OCI-LY3 (cell line): Measurements from ENCODE around the gene EPB41L4A.

Source experiments
- EZH2phosphoT487 ChIP-seq: fragments of 200-600 bp; shearing (Covaris generic); IDR thresholded peaks from 2 replicates; pipeline ENCODE4 v1.6.1; 2018; ENCODE audit warnings: antibody characterized with exemption, mixed run types, low read depth
- TF ChIP-seq, protein P1 (sequence below): fragments of 200-600, 300-600 bp; sonication (generic); IDR thresholded peaks from 2 replicates; pipeline ENCODE4 v1.5.1; 2014; ENCODE audit warnings: antibody characterized with exemption, low read length, low read depth

DNA sequence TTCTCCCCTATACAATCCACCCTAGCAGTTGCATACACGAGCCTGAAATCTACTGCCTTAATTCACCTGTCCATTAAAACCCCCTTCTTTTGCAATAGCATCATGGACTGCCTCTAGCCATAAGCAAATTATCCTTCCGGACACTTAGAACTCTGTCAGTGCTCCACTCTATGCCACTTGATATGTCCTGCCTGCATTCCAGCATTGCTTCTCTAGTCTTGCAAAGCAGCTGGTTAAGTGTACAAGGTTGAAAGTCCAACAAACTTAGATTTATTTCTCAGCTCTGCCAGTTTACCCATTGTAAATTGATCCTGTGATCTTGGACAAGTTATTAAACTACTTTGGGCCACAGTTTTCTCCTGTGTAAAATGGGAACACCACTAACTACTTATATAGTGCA lies 197.9 kb downstream of the EPB41L4A start:
- TF ChIP-seq, protein P1, sequence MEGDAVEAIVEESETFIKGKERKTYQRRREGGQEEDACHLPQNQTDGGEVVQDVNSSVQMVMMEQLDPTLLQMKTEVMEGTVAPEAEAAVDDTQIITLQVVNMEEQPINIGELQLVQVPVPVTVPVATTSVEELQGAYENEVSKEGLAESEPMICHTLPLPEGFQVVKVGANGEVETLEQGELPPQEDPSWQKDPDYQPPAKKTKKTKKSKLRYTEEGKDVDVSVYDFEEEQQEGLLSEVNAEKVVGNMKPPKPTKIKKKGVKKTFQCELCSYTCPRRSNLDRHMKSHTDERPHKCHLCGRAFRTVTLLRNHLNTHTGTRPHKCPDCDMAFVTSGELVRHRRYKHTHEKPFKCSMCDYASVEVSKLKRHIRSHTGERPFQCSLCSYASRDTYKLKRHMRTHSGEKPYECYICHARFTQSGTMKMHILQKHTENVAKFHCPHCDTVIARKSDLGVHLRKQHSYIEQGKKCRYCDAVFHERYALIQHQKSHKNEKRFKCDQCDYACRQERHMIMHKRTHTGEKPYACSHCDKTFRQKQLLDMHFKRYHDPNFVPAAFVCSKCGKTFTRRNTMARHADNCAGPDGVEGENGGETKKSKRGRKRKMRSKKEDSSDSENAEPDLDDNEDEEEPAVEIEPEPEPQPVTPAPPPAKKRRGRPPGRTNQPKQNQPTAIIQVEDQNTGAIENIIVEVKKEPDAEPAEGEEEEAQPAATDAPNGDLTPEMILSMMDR = no peak
- no peak for TF ChIP-seq EZH2phosphoT487
